ENCODE data around the gene TUT1.

DNA sequence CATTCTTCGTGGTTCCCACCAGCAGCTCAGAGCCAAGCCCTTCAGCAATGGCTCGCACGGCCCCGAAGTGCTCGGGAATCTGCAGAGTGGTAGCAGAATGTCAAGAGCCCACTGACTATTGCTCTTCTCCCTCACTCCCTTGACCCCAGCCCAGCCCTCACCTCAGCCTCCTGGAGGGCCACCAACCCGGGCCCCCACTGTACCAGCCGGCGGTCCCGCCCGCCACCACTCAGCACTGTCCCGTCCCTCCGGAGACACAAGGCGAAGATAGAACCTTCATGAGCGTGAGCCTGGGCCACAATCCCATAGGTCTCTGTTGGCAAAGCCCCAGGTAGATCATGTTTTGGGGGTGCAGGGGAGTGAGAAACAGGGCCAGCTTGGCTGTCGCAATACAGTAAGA lies 14.6 kb upstream of the TUT1 start:
- TF ChIP-seq, protein P1, sequence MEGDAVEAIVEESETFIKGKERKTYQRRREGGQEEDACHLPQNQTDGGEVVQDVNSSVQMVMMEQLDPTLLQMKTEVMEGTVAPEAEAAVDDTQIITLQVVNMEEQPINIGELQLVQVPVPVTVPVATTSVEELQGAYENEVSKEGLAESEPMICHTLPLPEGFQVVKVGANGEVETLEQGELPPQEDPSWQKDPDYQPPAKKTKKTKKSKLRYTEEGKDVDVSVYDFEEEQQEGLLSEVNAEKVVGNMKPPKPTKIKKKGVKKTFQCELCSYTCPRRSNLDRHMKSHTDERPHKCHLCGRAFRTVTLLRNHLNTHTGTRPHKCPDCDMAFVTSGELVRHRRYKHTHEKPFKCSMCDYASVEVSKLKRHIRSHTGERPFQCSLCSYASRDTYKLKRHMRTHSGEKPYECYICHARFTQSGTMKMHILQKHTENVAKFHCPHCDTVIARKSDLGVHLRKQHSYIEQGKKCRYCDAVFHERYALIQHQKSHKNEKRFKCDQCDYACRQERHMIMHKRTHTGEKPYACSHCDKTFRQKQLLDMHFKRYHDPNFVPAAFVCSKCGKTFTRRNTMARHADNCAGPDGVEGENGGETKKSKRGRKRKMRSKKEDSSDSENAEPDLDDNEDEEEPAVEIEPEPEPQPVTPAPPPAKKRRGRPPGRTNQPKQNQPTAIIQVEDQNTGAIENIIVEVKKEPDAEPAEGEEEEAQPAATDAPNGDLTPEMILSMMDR (IDR thresholded peaks at IDR 0.05), result no peak
- TF ChIP-seq POLR2A (IDR thresholded peaks at IDR 0.05), result no peak
